HG03354 (cell line): ENCODE data around the gene SPATA31E1.

Experiments used
- ATAC-seq: cut with Tn5 transposase; IDR thresholded peaks from one replicate; pipeline ENCODE4 v1.9.1; 2021; ENCODE audit warnings: mild to moderate bottlenecking; ENCODE audit not compliant: unreplicated experiment, poor library complexity, severe bottlenecking

SPATA31E1 gene

DNA sequence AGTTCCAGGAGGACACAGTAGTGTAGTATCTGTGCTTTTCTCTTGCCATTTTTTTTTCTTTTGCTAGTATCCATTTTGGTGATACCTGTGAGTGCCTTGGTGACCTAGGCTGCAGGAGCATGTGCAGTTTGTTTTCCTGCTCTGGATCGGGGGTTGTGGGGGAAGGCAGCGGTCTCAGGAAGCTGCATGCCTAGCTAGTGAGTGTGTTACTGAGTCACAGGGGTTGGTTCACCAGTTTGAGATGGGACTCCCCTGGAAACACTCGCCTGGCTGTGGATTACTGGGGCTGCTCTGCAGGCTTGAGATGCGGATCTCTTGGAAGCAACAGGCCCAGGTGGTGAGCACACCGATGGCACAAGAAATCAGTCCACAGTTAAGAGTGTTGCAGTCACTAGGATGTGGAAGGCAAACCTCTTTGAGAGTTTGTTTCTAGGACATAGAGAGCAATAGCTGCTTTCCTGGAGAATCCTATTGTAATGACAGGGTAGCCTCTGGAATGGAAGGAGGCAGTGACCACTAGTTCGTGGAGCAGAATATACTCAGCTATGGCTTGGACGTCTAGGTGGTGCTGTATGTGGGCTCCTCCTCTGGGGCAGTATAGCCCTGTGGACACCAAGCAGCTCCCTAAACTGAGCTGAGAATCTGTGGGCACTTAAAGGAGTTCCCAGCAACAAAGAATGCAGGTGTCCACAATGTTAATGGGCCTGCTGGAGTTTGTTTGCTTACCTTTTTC, 20.0 kb upstream of the SPATA31E1 start:
- no peak for ATAC-seq

DNA sequence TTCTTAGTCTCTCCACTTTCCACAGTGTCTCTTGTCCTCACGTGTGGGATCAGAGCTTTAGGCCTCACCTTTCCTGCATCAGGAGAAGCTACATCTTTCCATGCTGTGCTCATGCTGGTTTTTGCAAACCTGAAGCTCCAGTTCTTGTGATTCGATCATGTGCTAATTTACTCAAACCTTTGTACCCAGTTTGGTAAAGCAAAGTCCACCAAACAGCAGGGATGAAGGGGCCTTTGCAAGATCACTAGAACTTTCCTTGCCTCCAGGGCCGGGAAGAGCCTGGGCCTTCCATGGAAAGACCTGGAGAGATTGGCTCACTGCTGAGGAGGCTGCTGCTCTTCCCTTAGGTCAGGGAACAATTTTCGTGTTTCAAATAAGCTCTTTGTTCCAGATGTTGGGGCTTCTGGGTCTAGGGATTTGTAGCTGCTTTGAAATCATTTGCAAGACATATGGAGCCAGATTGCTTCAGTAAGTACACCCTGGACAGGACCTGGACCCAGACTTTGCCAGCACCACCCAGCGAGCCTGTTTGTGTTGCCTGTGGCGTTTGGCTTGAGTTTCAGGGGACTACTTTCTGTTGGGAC, 18.7 kb upstream of the SPATA31E1 start:
- no peak for ATAC-seq

DNA sequence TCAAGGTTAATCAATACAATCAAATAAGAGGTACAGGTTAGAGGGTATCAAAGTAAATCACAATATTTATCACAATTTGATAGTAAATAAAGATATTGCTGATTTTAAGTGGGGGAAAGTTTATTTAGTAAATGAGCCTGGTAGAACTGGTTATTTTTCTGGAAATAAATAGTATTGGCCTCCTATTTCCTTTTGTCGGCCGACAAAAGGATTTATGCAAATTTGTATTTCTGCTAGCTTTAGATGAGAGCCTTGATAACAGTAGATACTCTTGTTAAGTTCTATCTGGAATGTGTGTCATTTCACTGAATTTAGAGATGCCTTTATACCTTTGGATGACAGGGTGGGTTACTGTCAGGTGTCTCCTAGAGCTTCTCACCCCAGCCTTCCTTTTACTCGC, 17.8 kb upstream of the SPATA31E1 start:
- no peak for ATAC-seq

DNA sequence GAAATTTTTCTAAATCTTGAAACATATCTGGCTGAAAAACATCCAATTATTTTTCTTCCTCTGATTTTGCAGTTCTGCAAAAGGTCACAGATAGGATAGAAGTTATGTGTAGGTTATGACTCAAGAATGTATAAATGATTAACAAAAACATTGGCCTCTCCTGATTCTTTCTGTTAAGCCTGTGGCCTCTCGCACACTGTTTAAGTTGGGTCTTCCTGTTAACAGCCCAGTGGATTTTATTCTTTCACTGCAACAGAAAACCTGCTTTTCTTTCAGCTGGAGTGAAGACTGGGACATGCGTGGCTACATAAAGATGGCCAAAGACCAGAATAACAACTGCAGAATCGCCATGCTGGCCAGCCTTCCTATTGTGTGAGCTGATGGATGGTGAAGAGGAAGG, 17.1 kb upstream of the SPATA31E1 start:
- ATAC-seq: no peak

DNA sequence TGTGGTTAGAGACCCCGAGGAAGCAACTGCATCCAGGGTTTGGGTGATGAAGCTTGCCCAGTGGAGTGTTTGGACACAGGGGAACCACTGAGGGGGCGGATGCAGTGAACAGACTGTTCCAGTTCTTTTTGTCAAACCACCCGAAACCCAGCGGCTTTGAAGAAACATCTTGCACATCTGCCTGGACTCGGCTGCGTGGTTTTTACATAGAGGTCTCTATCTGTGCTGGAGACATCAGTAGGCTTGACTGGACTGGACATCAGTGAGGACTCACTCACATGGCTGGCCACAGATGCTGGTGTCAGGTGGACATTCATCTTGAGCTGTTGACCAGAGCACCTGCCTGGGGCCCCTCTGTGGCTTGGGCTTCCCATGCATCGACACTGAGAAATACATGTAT, 15.3 kb upstream of the SPATA31E1 start:
- ATAC-seq: no peak

DNA sequence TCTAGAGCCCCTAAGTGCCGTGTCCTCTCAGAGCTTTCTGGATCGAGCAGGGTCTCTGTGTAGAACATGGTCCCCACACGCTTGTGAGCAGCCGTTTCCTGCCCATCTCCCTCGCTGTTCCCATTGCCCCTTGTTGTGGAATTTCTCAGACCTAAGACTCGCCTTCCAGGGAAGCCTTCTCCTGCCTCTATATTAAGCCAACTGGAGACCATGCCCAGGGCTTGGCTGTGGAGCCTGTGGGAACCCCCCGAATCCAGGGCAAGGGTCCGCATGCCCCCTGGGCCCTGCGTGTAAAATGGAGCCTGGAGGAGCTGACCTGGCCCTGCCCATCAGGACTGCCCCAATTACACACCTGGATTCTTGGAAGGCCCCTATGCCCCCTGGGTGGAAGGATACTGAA, 14.5 kb upstream of the SPATA31E1 start:
- ATAC-seq: no peak

DNA sequence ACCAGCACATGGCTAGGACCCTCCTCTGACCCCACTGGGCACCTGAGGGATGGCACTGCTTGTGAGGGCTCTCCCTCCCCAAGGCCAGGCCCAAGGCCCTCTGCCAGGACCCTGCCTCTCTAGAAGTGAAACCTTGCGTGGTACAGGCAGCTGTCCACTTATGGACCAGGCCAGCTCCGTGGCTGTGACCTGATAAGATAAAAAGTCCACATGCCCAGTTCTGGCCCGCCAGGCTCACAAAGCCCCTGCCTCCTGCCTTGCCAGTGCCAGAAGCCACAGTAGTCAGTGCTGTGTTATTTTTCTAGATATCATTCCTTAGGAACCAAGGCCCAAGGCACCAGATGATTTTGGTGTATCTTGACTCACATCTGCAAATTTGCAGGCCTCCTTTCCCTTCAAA, 14.0 kb upstream of the SPATA31E1 start:
- no peak for ATAC-seq

DNA sequence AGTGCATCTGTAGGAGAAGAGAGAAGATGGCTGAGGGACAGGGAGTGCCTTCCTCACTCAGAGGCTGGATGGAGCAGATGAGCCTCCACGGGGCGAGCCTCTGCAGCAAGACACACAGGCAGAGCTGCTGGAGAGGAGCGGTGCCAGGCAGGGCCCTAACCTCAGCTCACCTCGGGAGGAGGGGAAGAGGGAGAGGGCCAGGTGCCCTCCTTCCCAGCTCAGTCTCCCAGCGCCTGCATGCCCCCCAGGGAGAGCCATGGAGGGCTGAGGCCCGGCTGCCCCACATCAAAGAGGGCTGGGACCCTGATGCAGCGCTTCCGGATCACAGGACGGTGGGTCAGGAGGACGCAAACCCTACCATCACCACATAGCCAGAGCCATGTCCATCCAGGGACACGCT, 13.6 kb upstream of the SPATA31E1 start:
- no peak for ATAC-seq

DNA sequence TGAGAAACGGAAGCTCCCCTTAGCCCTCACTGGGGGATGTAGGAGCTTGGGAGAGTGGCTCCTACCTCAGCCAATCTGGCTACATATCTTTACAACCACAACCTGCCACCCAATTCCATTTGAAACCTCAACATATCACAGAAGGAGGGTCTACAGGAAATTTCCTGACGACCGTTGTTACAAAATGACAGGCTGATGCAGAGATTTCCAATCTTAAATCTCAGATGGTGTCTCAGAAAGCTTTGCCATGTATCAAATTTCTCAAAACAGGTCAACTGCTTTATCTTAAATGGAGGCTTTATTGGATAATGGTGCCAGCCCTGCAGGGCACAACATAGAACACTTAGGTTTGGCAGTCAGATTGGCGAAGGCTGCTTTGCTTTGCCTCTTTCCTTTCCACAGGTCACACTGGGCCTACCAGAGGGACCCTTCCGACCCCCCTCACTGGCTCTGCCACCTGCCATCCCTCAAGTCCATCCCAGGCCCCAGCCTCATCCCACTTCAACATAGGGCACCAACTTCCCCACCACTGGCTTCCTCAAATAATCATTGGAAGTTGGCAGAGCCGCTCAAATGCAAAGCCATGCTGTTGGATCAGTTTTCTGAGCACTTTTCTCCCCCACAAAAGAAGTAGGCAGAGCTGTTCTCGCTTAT, 11.1 kb upstream of the SPATA31E1 start:
- ATAC-seq: no peak

DNA sequence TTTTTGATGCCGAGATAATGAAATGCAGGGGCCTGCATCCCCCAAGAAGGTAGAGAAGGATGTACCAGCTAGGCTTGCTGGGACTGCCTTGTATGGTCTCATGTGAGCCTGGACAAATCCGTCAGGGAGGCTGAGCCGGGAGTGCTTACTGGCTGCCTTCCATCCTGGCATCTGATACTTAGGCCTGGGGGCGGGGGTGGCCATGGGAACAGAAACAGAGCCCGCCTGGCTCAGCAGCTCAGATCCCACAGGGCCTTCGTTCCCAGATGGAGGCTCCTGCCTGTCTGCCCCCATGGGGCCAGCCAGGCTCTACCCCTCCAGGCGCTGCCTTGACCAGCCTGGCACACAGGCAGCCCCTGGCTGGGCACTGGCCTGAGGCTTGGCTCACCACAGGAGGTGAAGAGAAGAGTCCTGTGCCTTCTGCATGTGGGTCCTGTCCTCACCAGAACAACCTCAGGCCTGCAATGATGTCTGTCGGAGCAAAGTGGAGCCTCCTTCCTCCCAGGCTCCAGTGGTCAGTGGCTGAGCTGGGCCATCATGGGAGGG, 10.5 kb upstream of the SPATA31E1 start:
- ATAC-seq: no peak

DNA sequence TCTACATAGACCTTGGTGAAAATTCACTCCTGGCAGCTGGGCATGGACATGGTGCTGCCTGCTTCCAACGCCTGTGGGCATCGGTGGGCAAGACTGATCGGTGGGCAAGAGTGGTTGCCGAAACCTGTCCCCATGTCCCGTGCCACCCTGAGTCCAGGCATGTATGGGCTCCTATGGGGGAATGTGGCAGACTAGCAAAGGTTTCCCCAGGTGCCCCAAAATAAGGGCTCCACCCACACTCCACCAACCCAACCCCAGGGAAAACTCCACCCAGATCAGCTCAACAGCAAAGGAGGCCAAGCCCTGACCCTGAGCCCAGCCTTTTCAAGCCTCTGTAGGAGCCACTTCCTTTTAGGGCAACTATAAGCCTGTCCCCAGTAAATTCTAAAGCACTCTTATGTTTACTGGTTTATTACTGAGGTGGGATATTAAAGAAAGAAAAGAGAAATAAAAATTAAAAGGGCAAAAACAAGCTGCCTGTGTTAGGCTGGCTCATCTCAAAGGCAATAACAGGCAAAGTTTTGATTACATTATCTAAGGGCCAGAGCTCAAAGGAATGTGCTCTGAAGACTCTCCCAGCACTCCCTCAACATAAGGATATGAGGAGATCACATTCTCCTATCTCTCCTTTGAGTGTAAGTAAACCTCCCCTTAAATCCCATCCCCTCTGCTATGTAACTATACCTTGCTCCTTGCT, 8.9 kb upstream of the SPATA31E1 start:
- no peak for ATAC-seq

DNA sequence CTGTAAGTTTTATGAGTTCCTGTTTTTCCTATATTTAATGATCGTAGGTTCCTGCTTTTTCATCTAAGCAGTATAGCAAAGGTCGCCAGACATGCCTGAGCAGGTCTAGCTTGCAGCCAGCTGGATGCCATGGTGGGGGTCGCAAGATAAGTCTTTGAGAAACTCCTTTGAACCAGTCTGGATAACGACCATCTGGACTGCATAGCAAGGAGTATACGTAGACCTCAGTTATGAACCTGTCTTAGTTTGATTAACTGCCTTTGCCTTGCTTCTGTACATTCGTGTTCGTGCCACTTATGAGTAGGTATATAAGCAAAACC, 8.4 kb upstream of the SPATA31E1 start:
- ATAC-seq: no peak

DNA sequence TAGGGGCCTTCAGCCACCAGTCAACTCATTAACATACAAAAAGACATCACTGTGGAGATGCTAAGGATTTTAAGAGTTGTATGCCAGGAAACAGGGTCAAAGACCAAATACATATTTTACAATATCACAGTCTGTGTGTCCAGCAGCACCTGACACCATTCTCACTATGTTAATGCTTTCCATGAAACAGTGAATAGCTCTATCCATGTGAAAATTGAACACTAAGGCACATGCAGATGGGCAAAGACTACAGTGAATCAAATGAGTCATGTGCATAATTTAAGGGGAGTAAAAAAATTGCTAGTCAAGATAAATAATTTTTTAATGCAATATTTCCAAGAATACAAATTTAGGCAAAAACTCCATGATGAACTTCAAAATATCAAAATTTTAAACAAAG, 7.6 kb upstream of the SPATA31E1 start:
- no peak for ATAC-seq

DNA sequence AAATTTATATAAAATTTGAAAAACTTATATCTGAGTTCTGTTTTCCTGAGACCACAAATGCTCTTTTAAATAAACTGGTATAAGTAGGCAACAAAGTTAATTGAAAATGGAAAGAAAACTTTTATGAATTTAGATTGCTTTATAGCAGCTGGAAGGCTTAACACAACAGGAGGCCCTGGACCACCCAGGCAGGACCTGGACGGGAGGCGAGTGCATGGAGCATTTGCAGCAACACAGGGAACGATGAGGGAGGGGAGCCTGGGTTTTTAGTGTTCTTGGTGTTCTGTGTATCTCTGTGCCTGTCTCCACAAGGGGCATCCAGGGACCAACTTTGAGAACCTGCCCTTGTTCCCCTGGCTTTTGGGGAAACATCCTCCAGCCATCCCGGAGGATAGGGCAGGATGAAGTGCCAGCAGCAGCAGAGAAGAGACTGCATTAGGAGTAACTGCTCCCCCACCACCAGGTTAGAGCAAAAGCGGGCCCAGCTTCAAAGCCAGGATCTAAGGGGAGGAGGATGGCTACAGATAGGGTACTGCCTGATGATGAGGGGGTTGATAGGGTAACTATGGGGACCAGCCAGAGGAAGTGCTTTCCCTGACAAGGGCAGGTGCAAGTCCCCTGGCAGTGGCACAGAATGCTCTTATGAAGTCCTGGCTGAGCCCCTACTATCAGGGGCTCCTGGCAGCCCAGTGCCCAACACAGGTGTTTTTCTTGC, 6.7 kb upstream of the SPATA31E1 start:
- no peak for ATAC-seq

DNA sequence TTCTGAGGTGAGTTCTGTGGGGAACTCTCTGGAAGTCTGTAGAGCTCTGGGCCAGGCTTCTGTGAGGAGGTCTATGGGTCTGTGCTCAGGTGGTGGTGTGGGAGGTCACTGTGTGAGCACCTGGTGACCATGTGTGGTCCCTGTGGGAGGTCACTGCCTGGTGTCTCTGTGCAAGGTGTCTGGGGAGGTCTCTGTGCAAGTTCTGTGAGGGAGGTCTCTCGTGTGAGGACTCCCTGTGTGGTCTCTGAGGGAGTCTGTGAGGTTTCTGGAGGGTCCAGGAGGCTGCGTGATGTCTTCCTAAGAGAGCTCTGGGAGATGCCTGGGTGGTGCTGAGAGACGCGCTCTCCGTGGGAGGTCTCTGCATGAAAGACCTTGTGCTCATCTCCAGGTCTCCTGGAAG, 6.0 kb upstream of the SPATA31E1 start:
- no peak for ATAC-seq

DNA sequence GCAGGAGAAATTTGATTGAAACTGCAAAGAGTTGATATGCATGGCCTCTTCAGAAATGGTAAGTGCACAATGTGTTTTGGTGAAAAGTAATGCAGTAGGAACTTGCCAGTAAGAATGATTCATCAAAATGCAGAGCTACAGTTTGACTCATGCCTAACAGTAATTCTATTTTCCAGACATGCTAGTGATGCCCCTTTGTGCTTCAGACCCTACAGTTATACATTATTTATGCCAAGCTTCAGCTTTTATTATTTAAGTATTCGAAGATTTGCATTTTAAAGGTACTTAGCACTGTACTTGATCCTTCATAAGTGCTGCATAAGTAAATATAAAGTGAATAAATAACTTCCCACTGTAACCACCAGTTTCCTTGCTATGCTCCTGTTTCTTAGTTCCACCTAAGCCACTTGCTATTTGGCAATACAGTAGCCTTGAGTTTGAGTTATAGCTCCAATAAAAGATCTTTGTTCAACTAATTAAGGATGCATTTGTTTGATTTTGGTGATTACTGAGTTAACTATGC, 3.6 kb upstream of the SPATA31E1 start:
- no peak for ATAC-seq

DNA sequence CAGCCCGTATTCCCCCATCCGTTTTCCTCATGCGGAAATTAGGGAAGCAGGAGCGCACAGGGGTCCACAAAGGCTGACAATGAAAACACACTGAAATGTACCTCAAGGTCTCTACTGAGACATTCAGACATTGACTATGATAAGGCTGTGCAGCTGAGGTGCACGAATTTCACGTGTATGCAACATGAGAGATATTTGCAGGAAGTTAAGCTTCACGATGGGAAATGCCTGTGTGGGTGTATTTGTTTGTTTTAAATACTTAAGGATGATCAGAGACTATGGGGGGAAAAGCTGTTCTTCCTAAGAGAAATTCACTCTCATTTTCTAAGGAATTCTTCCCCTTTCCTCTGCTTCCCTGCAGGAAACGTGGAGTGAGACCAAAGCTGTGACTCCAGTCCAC, 2.6 kb upstream of the SPATA31E1 start:
- no peak for ATAC-seq

DNA sequence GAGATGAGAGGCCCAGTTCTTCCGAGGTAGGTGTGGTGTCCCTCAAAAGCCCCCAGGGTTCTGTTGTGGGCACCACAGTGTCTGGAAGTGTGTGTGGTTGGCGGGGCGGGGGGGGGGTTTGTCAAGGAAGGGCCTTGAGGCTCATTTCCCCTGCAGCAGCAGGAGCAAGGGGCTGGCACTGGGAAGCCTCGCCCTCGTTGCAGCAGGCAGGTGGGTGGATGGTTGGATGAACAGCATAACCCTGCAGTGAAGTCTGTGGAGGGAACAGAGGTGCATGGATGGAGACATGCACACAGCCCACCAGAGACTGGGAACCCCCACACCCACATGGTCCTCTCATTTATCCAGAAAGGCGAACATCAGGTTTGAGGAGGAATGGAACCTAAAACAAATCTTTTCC, 2.0 kb upstream of the SPATA31E1 start:
- no peak for ATAC-seq

DNA sequence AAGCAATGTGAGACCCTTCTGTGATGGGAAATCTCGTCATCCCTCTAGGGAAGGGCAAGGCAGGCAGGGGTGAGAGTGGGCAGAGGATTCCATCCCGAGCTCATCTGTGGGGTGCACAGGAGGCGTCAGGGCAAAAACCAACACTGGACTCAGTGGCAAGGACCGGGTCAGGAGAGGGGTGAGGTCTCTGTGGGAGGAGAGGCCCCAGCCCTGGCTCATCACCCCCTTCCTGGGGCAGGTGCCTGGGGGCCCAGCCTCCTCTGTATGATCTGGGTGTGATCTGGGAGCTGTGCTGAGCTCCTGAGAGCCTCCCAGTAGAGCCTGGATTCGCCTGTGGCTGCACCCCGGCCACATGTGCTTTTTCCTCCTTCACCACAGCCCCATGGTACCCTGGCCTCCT, 597 bp downstream of the SPATA31E1 start:
- ATAC-seq: no peak

DNA sequence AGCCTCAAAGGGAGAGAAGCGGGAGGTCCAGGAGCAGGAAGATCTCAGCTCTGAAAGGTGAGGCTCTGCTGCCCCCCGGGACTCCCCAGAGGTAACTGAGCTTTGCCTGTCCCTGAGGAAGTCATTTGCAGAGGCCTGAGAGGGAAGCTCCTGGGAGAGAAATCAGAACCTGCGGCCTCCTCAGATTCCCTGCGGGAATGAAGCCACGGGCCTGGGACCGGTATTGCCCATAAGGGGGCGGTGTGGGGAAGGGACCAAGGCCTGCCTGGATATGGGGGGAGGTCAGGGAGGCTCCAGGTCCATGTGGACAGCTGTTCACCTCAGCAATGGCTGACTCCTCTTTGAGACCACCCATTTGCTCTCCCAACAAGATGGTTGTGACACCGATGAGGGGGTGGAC, 1.3 kb downstream of the SPATA31E1 start:
- ATAC-seq: no peak
